IMR-90 (cell line): ENCODE results near the gene RPS27. TPM values are rescaled to one million over a fixed set of nuclear protein-coding genes. Genes with fewer than 3 reads are reported as not detected.

Experiments
- ATAC-seq: fragments of 200-7000 bp; cut with Tn5 transposase; 2 replicates; pipeline ENCODE4 v1.9.1; 2020; ENCODE audit warnings: low read depth, mild to moderate bottlenecking, moderate library complexity
- BruUV-seq: library from RNA; stranded (reverse); fragments of 400-500 nt; replicated peaks from 2 replicates; lab custom pipeline; 2021; lab: Mats Ljungman, UMichigan
- CTCF ChIA-PET: fragments of 300-600 bp; formaldehyde crosslinking; extraction: SDS; loops from one replicate; lab custom pipeline; 2021; ENCODE audit warnings: antibody characterized with exemption; lab: Yijun Ruan, JAX
- POLR2A ChIA-PET: fragments of 300-600 bp; sonication (Branson Sonifier 250); formaldehyde crosslinking; loops from one replicate; lab custom pipeline; 2022; ENCODE audit warnings: antibody characterized with exemption; ENCODE audit not compliant: unreplicated experiment; lab: Charles Lee
- DNase-seq: peaks from one replicate; pipeline ENCODE4 v3.0.0; 2013
- H2AFZ ChIP-seq: replicated peaks from 2 replicates; pipeline ENCODE3; 2013; ENCODE audit warnings: low read length, mild to moderate bottlenecking; ENCODE audit not compliant: poor library complexity
- H2AK5ac ChIP-seq: 2 replicates; pipeline ENCODE4 v1.6.1; 2013; ENCODE audit warnings: low read depth, low read length, inconsistent platforms
- H2AK9ac ChIP-seq: replicated peaks from 2 replicates; pipeline ENCODE3; 2013; ENCODE audit warnings: mild to moderate bottlenecking, low read depth, low read length, moderate library complexity; ENCODE audit not compliant: poor library complexity
- H2BK120ac ChIP-seq: 2 replicates; pipeline ENCODE4 v1.6.1; 2013; ENCODE audit warnings: low read depth, low read length, inconsistent platforms
- H2BK15ac ChIP-seq: 3 replicates; pipeline ENCODE4 v1.6.1; 2013; ENCODE audit warnings: low read depth, low read length, inconsistent platforms
- H2BK20ac ChIP-seq: 2 replicates; pipeline ENCODE4 v1.6.1; 2013; ENCODE audit warnings: low read depth, mild to moderate bottlenecking, inconsistent platforms, low read length, moderate library complexity
- H2BK5ac ChIP-seq: 2 replicates; pipeline ENCODE4 v1.6.1; 2013; ENCODE audit warnings: mild to moderate bottlenecking, low read depth, low read length, inconsistent platforms; ENCODE audit not compliant: poor library complexity, severe bottlenecking
- H3K14ac ChIP-seq: replicated peaks from 2 replicates; pipeline ENCODE4 v1.6.1; 2013; ENCODE audit warnings: low read depth, low read length, inconsistent platforms
- H3K18ac ChIP-seq: 2 replicates; pipeline ENCODE4 v1.6.1; 2013; ENCODE audit warnings: low read depth, low read length, control low read depth
- H3K23ac ChIP-seq: 2 replicates; pipeline ENCODE4 v1.6.1; 2013; ENCODE audit warnings: low read depth, low read length, inconsistent platforms
- H3K27ac ChIP-seq: 2 replicates; pipeline ENCODE4 v1.5.1; 2013; ENCODE audit warnings: mild to moderate bottlenecking, control low read depth, low read length; ENCODE audit not compliant: insufficient read depth
- H3K27me3 ChIP-seq: 2 replicates; pipeline ENCODE4 v1.6.1; 2013; ENCODE audit warnings: low read length; ENCODE audit not compliant: control insufficient read depth, insufficient read depth
- H3K36me3 ChIP-seq: 2 replicates; pipeline ENCODE4 v1.6.1; 2013; ENCODE audit warnings: low read length, mixed read lengths; ENCODE audit not compliant: control insufficient read depth, insufficient read depth
- H3K4ac ChIP-seq: 2 replicates; pipeline ENCODE4 v1.6.1; 2013; ENCODE audit warnings: low read depth, low read length, inconsistent platforms
- H3K4me1 ChIP-seq: 2 replicates; pipeline ENCODE4 v1.6.1; 2013; ENCODE audit warnings: low read length, mixed read lengths; ENCODE audit not compliant: control insufficient read depth, insufficient read depth
- H3K4me2 ChIP-seq: 2 replicates; pipeline ENCODE4 v1.6.1; 2013; ENCODE audit warnings: low read depth, mild to moderate bottlenecking, control low read depth, low read length, moderate library complexity
- H3K4me3 ChIP-seq: 2 replicates; pipeline ENCODE4 v1.5.1; 2013; ENCODE audit warnings: low read depth, mild to moderate bottlenecking, control low read depth, low read length, moderate library complexity; ENCODE audit not compliant: insufficient read depth
- H3K56ac ChIP-seq: 2 replicates; pipeline ENCODE4 v1.6.1; 2013; ENCODE audit warnings: low read length, inconsistent platforms; ENCODE audit not compliant: insufficient read depth; ENCODE audit errors: extremely low read depth
- H3K79me1 ChIP-seq, 2 experiments: 2 replicates each; pipeline ENCODE4 v1.6.1; 2013; ENCODE audit warnings: low read length in 2 of 2, inconsistent platforms in 1 of 2, low read depth in 1 of 2
- H3K9ac ChIP-seq: 2 replicates; pipeline ENCODE4 v1.6.1; 2013; ENCODE audit warnings: low read depth, low read length, control low read depth
- H3K9me1 ChIP-seq: 2 replicates; pipeline ENCODE4 v1.6.1; 2013; ENCODE audit warnings: low read length, inconsistent platforms; ENCODE audit not compliant: insufficient read depth
- H3K9me3 ChIP-seq: 2 replicates; pipeline ENCODE4 v1.6.1; 2013; ENCODE audit warnings: low read length; ENCODE audit not compliant: control insufficient read depth, insufficient read depth
- H4K20me1 ChIP-seq: 2 replicates; pipeline ENCODE4 v1.6.1; 2013; ENCODE audit warnings: low read length, inconsistent platforms; ENCODE audit not compliant: insufficient read depth
- H4K5ac ChIP-seq: 2 replicates; pipeline ENCODE4 v1.6.1; 2013; ENCODE audit warnings: mild to moderate bottlenecking, low read depth, low read length, control low read depth
- H4K8ac ChIP-seq, 2 experiments: 2 replicates each; pipeline ENCODE4 v1.6.1; 2013; ENCODE audit warnings: low read depth in 2 of 2, low read length in 2 of 2, control low read depth in 1 of 2, inconsistent platforms in 1 of 2
- H4K91ac ChIP-seq: 2 replicates; pipeline ENCODE4 v1.6.1; 2013; ENCODE audit warnings: low read depth, low read length, inconsistent platforms; ENCODE audit not compliant: insufficient read depth
- BHLHE40 ChIP-seq: fragments of 150-350 bp; IDR thresholded peaks from 2 replicates; pipeline ENCODE4 v1.6.1; 2016; ENCODE audit warnings: mild to moderate bottlenecking, low read depth, low read length
- CTCF ChIP-seq: conservative IDR thresholded peaks from 2 replicates; pipeline ENCODE4 v1.5.1; 2012; ENCODE audit warnings: mild to moderate bottlenecking, low read depth, low read length, improper control_type of control experiment
- ELK1 ChIP-seq: fragments of 150-350 bp; IDR thresholded peaks from 2 replicates; pipeline ENCODE4 v1.6.1; 2016; ENCODE audit warnings: low read depth, mild to moderate bottlenecking, low read length, moderate library complexity, borderline replicate concordance
- FOS ChIP-seq: fragments of 150-350 bp; IDR thresholded peaks from 2 replicates; pipeline ENCODE4 v1.6.1; 2016; ENCODE audit warnings: low read depth, low read length
- MAFK ChIP-seq: IDR thresholded peaks from 2 replicates; pipeline ENCODE4 v1.6.1; 2012; ENCODE audit warnings: low read depth, low read length, improper control_type of control experiment
- MAZ ChIP-seq: IDR thresholded peaks from 2 replicates; pipeline ENCODE4 v1.6.1; 2012; ENCODE audit warnings: low read depth, mild to moderate bottlenecking, low read length, improper control_type of control experiment, moderate library complexity, borderline replicate concordance
- MXI1 ChIP-seq: IDR thresholded peaks from 2 replicates; pipeline ENCODE4 v1.6.1; 2012; ENCODE audit warnings: low read depth, mild to moderate bottlenecking, low read length, moderate library complexity, borderline replicate concordance
- NFE2L2 ChIP-seq: fragments of 150-350 bp; IDR thresholded peaks from 2 replicates; pipeline ENCODE4 v1.6.1; 2016; ENCODE audit warnings: low read depth, mild to moderate bottlenecking, low read length
- POLR2A ChIP-seq: IDR thresholded peaks from 2 replicates; pipeline ENCODE4 v1.6.1; 2012; ENCODE audit warnings: mild to moderate bottlenecking, low read depth, low read length
- RAD21 ChIP-seq: IDR thresholded peaks from 2 replicates; pipeline ENCODE4 v1.6.1; 2012; ENCODE audit warnings: low read length, improper control_type of control experiment
- RCOR1 ChIP-seq: IDR thresholded peaks from 2 replicates; pipeline ENCODE4 v1.6.1; 2012; ENCODE audit warnings: mild to moderate bottlenecking, low read length, improper control_type of control experiment; ENCODE audit not compliant: insufficient replicate concordance
- RFX5 ChIP-seq: IDR thresholded peaks from 2 replicates; pipeline ENCODE4 v1.8.0; 2012; ENCODE audit warnings: low read depth, mild to moderate bottlenecking, low read length, moderate library complexity
- SMC3 ChIP-seq: fragments of 150-350 bp; IDR thresholded peaks from 2 replicates; pipeline ENCODE4 v1.6.1; 2016; ENCODE audit warnings: low read depth, mild to moderate bottlenecking, antibody characterized with exemption, low read length, moderate library complexity
- WGBS, 2 experiments: methylation state at CpG; one replicate each; pipeline versions ENCODE4 v1.1.5 to v1.1.7; 2013; ENCODE audit warnings: missing lambda C conversion rate in 2 of 2; ENCODE audit not compliant: insufficient read length in 1 of 2; ENCODE audit errors: extremely low coverage in 2 of 2; 5-methylcytosine and 5-hydroxymethylcytosine counted together
- dilution Hi-C: fragments of 300-500 bp; cut with HindIII; formaldehyde crosslinking; loops from one replicate; pipeline ENCODE4 v1.14.3; 2018; ENCODE audit warnings: low sequenced_read_pairs; ENCODE audit not compliant: unreplicated experiment
- in situ Hi-C: fragments of 300-500 bp; cut with MboI; formaldehyde crosslinking; loops from 3 replicates; pipeline ENCODE4 v1.14.3; 2019; ENCODE audit warnings: low sequenced_read_pairs, inconsistent platforms, mixed read lengths
- intact Hi-C: fragments of 100-400 bp; cut with micrococcal nuclease; formaldehyde crosslinking; loops from 2 replicates; pipeline ENCODE4 v1.10.0; 2022
- polyA plus RNA-seq, 3 experiments: library from polyadenylated mRNA; depleted of rRNA; stranded (reverse); fragments of >200 nt; gene quantifications; 2 replicates each; pipeline ENCODE4 v1.2.3, GENCODE V29; 2012; ENCODE audit warnings: low replicate concordance in 1 of 3
- total RNA-seq: library from RNA; depleted of rRNA; stranded (reverse); fragments of >200 nt; gene quantifications from 2 replicates; pipeline ENCODE4 v1.2.3, GENCODE V29; 2012

RPS27 gene
- total and polyA plus RNA-seq, 2 of the 4 experiments (the other 2 are of a cell fraction): 320 to 6,236 TPM

GRCh38 chr1:153946622-153947241 lies 43.8 kb upstream of the RPS27 start, which contains the start of gene DENND4B (continued):
- TF ChIP-seq MAZ (peak; percentile 84; the same call in 1 of the 2 replicates), POLR2A (no peak), FOS (no peak)

GRCh38 chr1:153951183-153951582 lies 39.4 kb upstream of the RPS27 start:
- H2BK5ac ChIP-seq: no peak overlapping the region
- ChIA-PET POLR2A (no interaction called here), CTCF (interaction anchor here (0.5 kb wide), 1 partner anchor 39 kb away, joined by 3 read pairs; the partner anchor contains the start of gene RPS27)
- no peak overlapping the region for H3K23ac ChIP-seq
- H4K5ac ChIP-seq: no peak overlapping the region
- H4K91ac ChIP-seq: no peak overlapping the region
- no peak overlapping the region for H2BK20ac ChIP-seq
- dilution Hi-C loops: no loop called here
- peaks cover 53% of the 10 kb centered on the region for H3K36me3 ChIP-seq
- peaks cover 6% of the 10 kb centered on the region; the same call in 1 of the 2 replicates for H3K9me1 ChIP-seq
- H4K20me1 ChIP-seq: peaks cover 31% of the 10 kb centered on the region
- H3K9me3 ChIP-seq: no peaks in the 10 kb centered on the region
- H3K79me1 ChIP-seq: peaks cover 24 to 53% of the 10 kb centered on the region in 2 experiments
- no peak for DNase-seq
- no peak overlapping the region for H2AFZ ChIP-seq
- no peak overlapping the region for H2AK9ac ChIP-seq
- no peak overlapping the region for H2BK15ac ChIP-seq
- no peaks in the 10 kb centered on the region for H3K27me3 ChIP-seq
- no peak overlapping the region for H2AK5ac ChIP-seq
- H3K4me3 ChIP-seq: no peak overlapping the region
- no peak overlapping the region for H3K27ac ChIP-seq
- intact Hi-C loops: no loop called here
- H3K18ac ChIP-seq: no peak overlapping the region
- no peak overlapping the region for H3K56ac ChIP-seq
- BruUV-seq: no TSS peak
- ATAC-seq: no peak
- H3K4ac ChIP-seq: no peak overlapping the region
- no peak overlapping the region for H3K9ac ChIP-seq
- no peak overlapping the region for H3K4me2 ChIP-seq
- 100% methylated on average over 8 of the region's 11 CpGs; no CpG with 5 or more reads in 1 of the 2 experiments for WGBS, 2 experiments
- H4K8ac ChIP-seq: no peak overlapping the region
- in situ Hi-C loops: loop anchor here (25.0 kb wide), 1 partner anchor 414 kb away; the partner anchor contains the start of genes S100A3, S100A4, S100A5 and S100A6
- H3K14ac ChIP-seq: no peak overlapping the region
- peaks cover 5% of the 10 kb centered on the region for H3K4me1 ChIP-seq
- H2BK120ac ChIP-seq: no peak overlapping the region
- no peak for TF ChIP-seq CTCF
- no peak for TF ChIP-seq RCOR1
- TF ChIP-seq SMC3: no peak
- no peak for TF ChIP-seq ELK1
- TF ChIP-seq POLR2A: no peak
- no peak for TF ChIP-seq RFX5
- TF ChIP-seq MAZ: no peak
- no peak for TF ChIP-seq NFE2L2
- no peak for TF ChIP-seq MAFK
- TF ChIP-seq MXI1: no peak
- no peak for TF ChIP-seq FOS
- no peak for TF ChIP-seq RAD21
- no peak for TF ChIP-seq BHLHE40
